ENCODE data around the gene AUH.

The AUH gene

GRCh38 chr9:91240596-91241165 lies 121.0 kb downstream of the AUH start:
- no peak for DNase-seq

- no peak for DNase-seq
These were observed 122.2 kb downstream of the AUH start for GRCh38 chr9:91239367-91240111.

- DNase-seq: no peak
These were observed 127.2 kb downstream of the AUH start for GRCh38 chr9:91234523-91234922.

DNA sequence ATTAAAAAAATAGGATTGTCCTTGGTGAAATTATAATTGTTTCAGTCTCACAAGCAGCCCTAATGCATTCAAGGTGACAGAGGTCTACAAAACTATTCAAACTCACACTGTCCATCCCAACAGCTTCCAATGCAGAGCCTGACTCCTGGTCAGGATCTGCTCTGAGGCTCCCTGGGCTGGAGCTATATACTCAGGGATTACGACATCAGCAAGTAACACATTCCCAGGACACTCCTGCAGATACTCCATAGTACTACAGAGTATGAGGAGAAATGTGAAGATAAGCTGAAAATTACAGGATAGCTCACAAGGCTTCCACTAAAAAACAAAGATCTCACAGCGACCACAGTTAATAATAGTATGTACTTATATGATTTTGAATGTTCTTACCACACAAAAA lies 130.1 kb downstream of the AUH start:
- DNase-seq: no peak

GRCh38 chr9:91223000-91223399 lies 138.7 kb downstream of the AUH start:
- DNase-seq: no peak

- DNase-seq: no peak
These were observed 139.3 kb downstream of the AUH start for GRCh38 chr9:91222457-91222856.

DNA sequence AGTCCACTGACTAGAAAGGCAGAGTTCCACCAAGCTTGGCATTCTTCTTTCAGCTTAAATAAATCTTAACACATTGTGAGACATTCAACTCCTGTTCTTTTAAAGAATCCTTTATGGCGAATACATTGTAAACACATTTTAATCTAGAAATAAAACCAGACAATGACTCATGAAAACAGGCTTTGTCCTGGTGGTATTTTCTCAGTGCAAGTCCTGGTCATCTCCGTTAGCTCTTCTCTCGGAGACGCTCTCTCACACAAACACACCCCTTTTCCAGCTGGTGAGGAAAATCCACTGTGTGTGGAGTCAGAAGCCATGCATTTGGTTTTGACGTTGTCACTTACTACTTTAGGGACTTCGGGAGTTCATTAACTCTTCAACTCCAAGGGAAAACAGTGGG lies 140.4 kb downstream of the AUH start:
- DNase-seq: no peak

DNA sequence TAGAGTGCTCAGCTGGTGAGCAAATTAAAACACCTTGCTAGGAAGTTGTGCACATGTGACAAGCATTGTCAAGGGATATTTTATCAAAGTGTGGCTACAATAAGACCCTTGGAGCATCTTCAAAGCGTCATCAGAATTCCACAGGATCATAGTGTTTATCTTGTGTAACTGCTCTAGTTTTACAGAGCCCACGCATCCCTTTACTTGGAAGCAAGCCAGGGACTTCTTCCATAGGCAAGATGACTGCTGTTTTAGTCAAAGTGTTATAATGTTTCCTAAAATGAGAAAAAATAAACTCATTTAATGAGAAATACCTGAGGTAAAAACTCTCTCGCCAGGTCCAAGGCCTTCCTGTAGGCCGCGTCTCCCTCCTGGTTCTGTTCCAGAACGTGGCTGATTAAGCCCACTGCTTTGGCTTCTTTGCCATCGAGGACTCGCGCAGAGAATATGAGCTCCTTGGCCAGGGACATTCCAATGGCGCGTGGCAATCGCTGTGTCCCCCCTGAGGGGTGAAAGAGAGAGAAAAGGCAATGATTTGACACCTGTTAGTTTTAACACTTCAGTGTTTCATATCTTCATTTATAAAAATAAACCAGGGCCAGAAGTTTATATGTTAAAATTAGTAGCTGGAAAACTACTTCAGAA lies 141.1 kb downstream of the AUH start:
- DNase-seq: no peak

DNA sequence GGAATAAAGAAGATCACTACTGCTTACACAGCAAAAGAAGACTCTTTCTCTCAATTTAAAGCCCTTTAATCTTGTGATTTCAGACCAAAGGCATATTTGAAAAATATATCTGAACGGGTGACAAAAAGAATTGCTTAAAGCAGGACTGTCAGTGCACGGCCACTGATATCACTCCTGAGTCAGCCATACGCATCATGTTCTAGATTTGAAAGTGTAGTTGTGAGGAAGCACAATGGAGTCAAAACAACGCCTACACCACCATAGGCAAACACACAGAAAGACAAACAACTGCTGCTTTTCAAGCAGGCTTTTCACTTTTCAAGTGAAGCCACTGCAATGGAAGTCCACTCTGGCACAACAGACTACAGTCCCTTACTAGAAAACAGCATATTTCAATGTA lies 141.7 kb downstream of the AUH start:
- no peak for DNase-seq

DNA sequence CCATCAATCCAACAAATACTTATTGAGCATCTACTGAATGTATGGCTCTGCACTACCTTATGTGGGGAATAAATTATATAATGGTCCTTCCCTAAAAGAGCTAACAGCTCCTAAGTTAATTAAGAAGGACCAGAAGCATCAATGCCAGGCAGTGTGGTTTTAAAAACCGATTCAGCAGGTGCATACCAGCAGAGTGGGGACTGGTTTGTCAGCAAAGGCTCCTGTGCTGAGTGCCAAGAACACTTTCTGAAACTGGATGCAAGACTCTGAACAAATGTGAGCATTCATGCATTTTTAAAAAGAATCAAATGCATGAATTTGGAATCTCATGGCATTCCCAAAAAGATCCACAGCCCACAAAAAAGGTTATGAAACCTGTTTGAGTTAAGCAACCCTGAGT lies 142.2 kb downstream of the AUH start:
- no peak for DNase-seq

GRCh38 chr9:91217388-91217787 lies 144.3 kb downstream of the AUH start:
- no peak for DNase-seq

DNA sequence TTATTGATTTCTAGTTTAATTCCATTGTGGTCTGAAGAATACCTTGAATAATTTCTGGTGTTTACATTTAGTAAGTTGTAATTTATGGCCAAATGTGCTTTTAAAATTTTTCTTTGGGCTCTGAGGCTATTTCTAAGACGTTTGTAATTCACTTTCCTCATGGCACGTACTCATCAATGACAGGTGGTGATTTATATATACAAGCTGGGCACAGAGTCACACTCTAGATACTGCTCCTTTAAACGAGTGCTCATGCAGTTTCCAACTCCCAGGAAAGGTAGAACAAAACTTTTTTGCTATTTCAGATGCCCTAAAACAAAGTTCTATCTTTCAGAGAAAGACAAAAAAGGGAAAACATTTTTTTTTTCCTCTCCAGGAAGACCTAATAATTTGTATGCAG lies 146.9 kb downstream of the AUH start:
- DNase-seq: no peak

GRCh38 chr9:91214086-91214485 lies 147.6 kb downstream of the AUH start:
- DNase-seq: no peak

DNA sequence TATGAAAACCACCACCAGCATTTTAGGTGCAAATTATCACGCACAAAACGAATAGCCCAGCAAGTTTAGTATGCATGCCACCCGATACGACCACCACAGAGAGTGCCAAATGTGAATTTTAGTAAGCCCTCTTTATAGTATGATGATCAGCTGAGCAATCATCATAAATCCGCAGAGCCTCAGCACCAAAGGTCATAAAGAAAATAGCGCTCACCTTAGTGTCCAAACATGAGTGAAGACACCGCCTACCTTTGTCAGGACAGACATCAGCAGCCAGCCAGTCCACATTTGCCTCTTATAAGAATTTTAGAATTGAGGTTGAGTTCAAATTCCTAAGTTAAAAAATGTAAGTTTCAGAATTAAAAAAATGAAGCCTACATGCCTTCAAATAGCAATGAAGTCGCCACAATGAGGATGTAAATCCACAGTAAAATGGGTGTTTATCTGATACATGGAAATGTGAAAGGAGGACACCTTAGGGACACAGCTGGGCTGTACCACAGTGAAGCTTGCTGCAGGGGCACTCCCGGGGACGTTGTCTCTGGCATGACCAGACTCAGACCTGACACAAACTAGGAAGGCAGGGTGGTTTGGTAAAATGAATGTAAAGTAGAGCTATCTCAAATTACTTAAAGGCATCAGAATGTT lies 149.0 kb downstream of the AUH start:
- DNase-seq: no peak

DNA sequence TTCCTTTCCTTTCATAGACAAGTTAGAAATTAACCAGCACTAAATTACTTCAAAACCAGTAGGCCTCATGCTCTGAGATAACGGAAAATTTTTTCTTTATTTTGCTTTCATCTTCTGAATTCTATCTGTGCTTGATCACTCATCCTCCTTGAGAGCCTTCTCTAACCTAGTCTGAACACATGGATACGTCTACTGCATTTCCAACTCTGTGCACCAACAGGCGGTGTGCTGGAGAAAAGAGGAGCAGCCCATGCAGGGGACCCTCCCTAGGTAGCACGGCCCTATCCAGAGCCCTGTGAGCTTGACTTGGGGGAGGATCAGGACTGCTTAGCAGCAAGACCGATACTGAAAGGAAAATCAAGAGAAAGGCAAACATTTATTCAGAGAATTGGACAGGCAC lies 149.8 kb downstream of the AUH start:
- peak in 1 of 2 donors; percentile 11 for DNase-seq

DNA sequence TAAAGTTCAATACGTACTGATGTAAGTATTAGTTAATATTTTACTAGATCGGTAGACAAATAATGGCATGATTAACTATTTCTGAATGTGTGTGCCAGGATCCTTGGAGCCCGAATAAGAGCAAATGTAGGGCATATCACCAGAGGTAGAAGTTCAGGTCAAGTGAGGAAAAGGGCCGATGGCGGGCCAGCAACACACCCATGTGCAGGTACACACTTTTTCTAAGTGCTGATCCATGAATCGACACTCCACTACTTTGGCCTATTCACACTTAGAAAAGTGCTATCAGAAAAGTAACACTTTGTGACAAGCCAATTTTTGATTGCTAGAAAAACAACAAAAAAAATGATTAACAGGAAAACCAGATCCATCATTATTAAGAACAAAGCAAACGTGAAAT lies 150.3 kb downstream of the AUH start:
- peak in 1 of 2 donors; percentile 32 for DNase-seq

GRCh38 chr9:91210318-91210717 lies 151.4 kb downstream of the AUH start:
- no peak for DNase-seq

- DNase-seq: no peak
These were observed 152.9 kb downstream of the AUH start for GRCh38 chr9:91208837-91209236.

GRCh38 chr9:91208419-91208745 lies 153.3 kb downstream of the AUH start:
- DNase-seq: no peak

DNA sequence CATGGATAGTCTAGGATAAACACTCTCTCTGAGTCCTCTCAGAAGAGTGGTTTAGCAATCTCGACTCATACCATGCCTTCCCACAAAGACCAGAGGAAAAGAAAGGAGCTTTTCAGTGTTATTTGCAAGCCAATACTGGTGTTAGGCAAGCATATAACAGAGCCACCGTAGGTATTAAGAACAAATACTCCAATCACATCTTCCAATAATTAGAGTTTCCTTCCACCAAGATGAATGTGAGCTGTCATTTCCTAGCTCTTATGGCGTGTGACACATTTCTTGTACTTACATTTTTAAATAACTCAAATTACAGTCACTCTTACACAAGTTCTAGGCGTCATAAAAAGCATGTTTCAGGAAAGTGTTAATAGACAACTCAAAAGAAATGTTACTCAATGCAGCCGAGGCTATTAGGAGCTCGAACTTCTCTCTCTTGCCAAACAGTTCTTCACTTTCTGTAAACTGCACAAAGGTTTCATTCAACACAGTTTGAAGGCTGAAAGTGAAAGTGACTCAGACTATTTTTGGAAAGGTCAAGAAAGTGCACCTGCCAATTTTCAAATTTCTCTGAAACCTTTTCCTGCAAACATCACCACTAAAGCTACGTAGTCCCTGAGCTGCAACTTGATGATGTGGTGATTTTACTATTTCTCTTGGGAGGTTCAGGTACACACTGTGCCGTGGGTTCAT lies 153.8 kb downstream of the AUH start:
- peak in 1 of 2 donors; percentile 21 for DNase-seq

GRCh38 chr9:91207397-91207728 lies 154.4 kb downstream of the AUH start:
- no peak for DNase-seq

GRCh38 chr9:91206806-91207205 lies 154.9 kb downstream of the AUH start:
- no peak for DNase-seq

DNA sequence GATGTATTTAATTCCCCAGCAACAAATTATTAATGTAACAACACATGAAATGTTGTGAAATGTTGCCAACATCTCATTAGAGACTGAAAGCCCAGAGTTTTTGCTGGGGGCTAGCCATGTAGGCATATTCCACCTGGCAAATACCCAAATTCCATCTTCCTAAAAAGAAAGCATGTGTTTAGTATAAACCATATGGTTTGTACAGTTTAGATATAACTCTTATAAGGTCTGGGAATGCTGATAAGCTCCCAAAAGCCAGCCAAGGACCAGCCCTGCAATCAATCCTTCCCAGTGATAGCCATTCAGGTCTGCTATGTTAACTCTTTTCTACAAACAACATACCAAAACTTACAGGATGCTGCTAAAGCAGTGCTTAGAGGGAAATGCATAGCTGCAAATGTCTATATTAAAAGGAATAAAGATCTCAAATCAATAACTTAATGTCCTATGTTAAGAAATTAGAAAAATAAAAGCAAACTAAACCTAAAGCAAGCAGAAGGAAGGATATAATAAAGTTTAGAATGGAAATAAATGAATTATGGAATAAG lies 158.9 kb downstream of the AUH start:
- no peak for DNase-seq

Measured in CD4-positive, alpha-beta T cell treated with Interleukin-1 beta for 1 hour (primary cell).